B cell (primary cell): ENCODE measurements around the gene TMEM82. TPM values are rescaled to one million over a fixed set of nuclear protein-coding genes. Genes with fewer than 3 reads are reported as not detected.
A peak's percentile ranks its signal among the peaks of the same experiment; 100 is the strongest.

Source experiments
- ATAC-seq: fragments of 200-7000 bp; cut with Tn5 transposase; one replicate; pipeline ENCODE4 v1.10.0; 2021; ENCODE audit warnings: low read depth, mild to moderate bottlenecking, moderate number of reproducible peaks, moderate library complexity
- CTCF ChIA-PET: fragments of 350-600 bp; sonication (Branson Sonifier 250); formaldehyde crosslinking; loops from one replicate; lab custom pipeline; 2021; ENCODE audit warnings: antibody characterized with exemption, inconsistent platforms; lab: Charles Lee
- POLR2A ChIA-PET: fragments of 350-600 bp; sonication (Branson Sonifier 250); formaldehyde crosslinking; loops from one replicate; lab custom pipeline; 2021; ENCODE audit warnings: antibody characterized with exemption; lab: Charles Lee
- DNase-seq: peaks from one replicate; pipeline ENCODE4 v3.0.0; 2013
- H2AFZ ChIP-seq: 2 replicates; pipeline ENCODE4 v1.6.1; 2012; ENCODE audit warnings: mild to moderate bottlenecking, low read depth, low read length; ENCODE audit not compliant: insufficient read depth, poor library complexity, severe bottlenecking
- H3K27ac ChIP-seq, 2 donors: 1 replicate in 1 of 2; 2 replicates in 1 of 2; pipeline ENCODE4 v1.5.1; 2012 to 2013; ENCODE audit warnings: low read length in 2 of 2, mild to moderate bottlenecking in 2 of 2, moderate library complexity in 1 of 2
- H3K27me3 ChIP-seq, 4 experiments: fragments of 200-600 bp in 1 of 4; sonication (generic) in 1 of 4; replicated peaks in 1 of 4; 1 replicate in 2 of 4; 2 replicates in 2 of 4; pipeline versions ENCODE4 v1.6.1 to v1.7.0; 2013 to 2016; ENCODE audit warnings: low read length in 3 of 4, mild to moderate bottlenecking in 2 of 4, mixed read lengths in 1 of 4, moderate library complexity in 1 of 4; ENCODE audit not compliant: insufficient read depth in 4 of 4, control insufficient read depth in 3 of 4; ENCODE audit errors: control extremely low read depth in 1 of 4
- H3K36me3 ChIP-seq, 2 experiments: replicated peaks in 1 of 2; 1 replicate in 1 of 2; 2 replicates in 1 of 2; pipeline versions ENCODE4 v1.6.1 to v1.7.1; 2013; ENCODE audit warnings: low read length in 1 of 2; ENCODE audit not compliant: insufficient read depth in 2 of 2, control insufficient read depth in 1 of 2; ENCODE audit errors: control extremely low read depth in 1 of 2, extremely low read depth in 1 of 2
- H3K4me1 ChIP-seq, 2 donors: fragments of 200-600 bp in 1 of 2; sonication (generic) in 1 of 2; 1 replicate in 1 of 2; 2 replicates in 1 of 2; pipeline versions ENCODE4 v1.5.1 to v1.6.1; 2013 to 2017; ENCODE audit warnings: low read length in 2 of 2; ENCODE audit not compliant: control insufficient read depth in 2 of 2, insufficient read depth in 2 of 2
- H3K4me2 ChIP-seq: replicated peaks from 2 replicates; pipeline ENCODE3; 2012; ENCODE audit warnings: mild to moderate bottlenecking, low read depth, low read length; ENCODE audit not compliant: poor library complexity, severe bottlenecking
- H3K4me3 ChIP-seq, 5 experiments: fragments of 200-600 bp in 1 of 5; sonication (generic) in 1 of 5; 1 replicate in 3 of 5; 2 replicates in 2 of 5; pipeline versions ENCODE4 v1.5.1 to v1.7.0; 2011 to 2016; ENCODE audit warnings: low read length in 4 of 5, mild to moderate bottlenecking in 4 of 5, low read depth in 2 of 5, control low read depth in 1 of 5, moderate library complexity in 1 of 5; ENCODE audit not compliant: insufficient read depth in 1 of 5; ENCODE audit errors: control extremely low read depth in 1 of 5, extremely low read depth in 1 of 5
- H3K79me2 ChIP-seq: fragments of 200-600 bp; sonication (generic); one replicate; pipeline ENCODE4 v1.6.0; 2016; ENCODE audit warnings: low read length; ENCODE audit not compliant: control insufficient read depth, insufficient read depth
- H3K9ac ChIP-seq: fragments of 200-600 bp; sonication (generic); 2 replicates; pipeline ENCODE4 v1.6.1; 2017; ENCODE audit warnings: mild to moderate bottlenecking, low read length, moderate library complexity
- H3K9me3 ChIP-seq, 3 donors: one replicate each; pipeline versions ENCODE4 v1.6.1 to v1.7.1; 2013; ENCODE audit warnings: low read length in 2 of 3; ENCODE audit not compliant: control insufficient read depth in 2 of 3, insufficient read depth in 1 of 3; ENCODE audit errors: control extremely low read depth in 1 of 3
- H4K20me1 ChIP-seq: 2 replicates; pipeline ENCODE4 v1.6.0; 2012; ENCODE audit warnings: mild to moderate bottlenecking, low read length; ENCODE audit not compliant: insufficient read depth, control insufficient read depth, poor library complexity, severe bottlenecking
- H3K27ac Mint-ChIP-seq: one replicate; pipeline ENCODE4 v1.8.0; 2021; ENCODE audit warnings: mixed read lengths
- H3K27me3 Mint-ChIP-seq: one replicate; pipeline ENCODE4 v1.8.0; 2021; ENCODE audit warnings: mixed read lengths
- H3K4me1 Mint-ChIP-seq: one replicate; pipeline ENCODE4 v1.8.0; 2021; ENCODE audit warnings: mixed read lengths
- H3K4me3 Mint-ChIP-seq: one replicate; pipeline ENCODE4 v1.8.0; 2021; ENCODE audit warnings: mixed read lengths
- H3K9me3 Mint-ChIP-seq: one replicate; pipeline ENCODE4 v1.8.0; 2022; ENCODE audit warnings: mixed read lengths; ENCODE audit not compliant: insufficient read depth
- EZH2 ChIP-seq: IDR thresholded peaks from 2 replicates; pipeline ENCODE4 v1.6.1; 2012; ENCODE audit warnings: borderline replicate concordance, low read depth, mild to moderate bottlenecking, moderate library complexity, low read length; ENCODE audit not compliant: insufficient read depth, poor library complexity, severe bottlenecking
- WGBS: methylation state at CpG from one replicate; pipeline ENCODE4 v1.1.5; 2013; ENCODE audit warnings: missing lambda C conversion rate; ENCODE audit not compliant: insufficient coverage; 5-methylcytosine and 5-hydroxymethylcytosine counted together
- intact Hi-C: fragments of 100-400 bp; cut with micrococcal nuclease; formaldehyde crosslinking; loops from one replicate; pipeline ENCODE4 v1.10.0; 2022
- polyA plus RNA-seq: library from polyadenylated mRNA; depleted of rRNA; stranded (reverse); fragments of >200 nt; gene quantifications from 2 replicates; pipeline ENCODE4 v1.2.3, GENCODE V29; 2012
- total RNA-seq, 2 donors: library from RNA; stranded (reverse); fragments of 120-200 nt in 1 of 2; gene quantifications; 1 replicate in 1 of 2; 2 replicates in 1 of 2; pipeline versions ENCODE4 v1.2.3 to v1.2.4, GENCODE V29; 2013 to 2022
- TF ChIP-seq, protein P1 (sequence below): fragments of 200-600 bp; IDR thresholded peaks from one replicate; pipeline ENCODE4 v1.8.0; 2022; ENCODE audit warnings: antibody characterized with exemption, mild to moderate bottlenecking

TMEM82 gene
- total and polyA plus RNA-seq, 2 donors (not counting 1 experiment from before 2014, with no cell fraction given) = not detected

GRCh38 chr1:15737324-15738319 lies 4.7 kb upstream of the TMEM82 start:
- Histone ChIP-seq H3K4me2 (no peak overlapping the region), H3K9ac (no peak overlapping the region), H3K4me1 (peaks cover 0 to 11% of the 10 kb centered on the region in 2 donors), H3K79me2 (no peaks in the 10 kb centered on the region), H2AFZ (no peak overlapping the region), H3K27me3 (no peaks in the 10 kb centered on the region), H3K9me3 (no peaks in the 10 kb centered on the region), H4K20me1 (no peaks in the 10 kb centered on the region), H3K27ac (no peak overlapping the region), H3K4me3 (no peak overlapping the region), H3K36me3 (peaks cover 0 to 19% of the 10 kb centered on the region in 2 experiments)
- ChIA-PET CTCF (interaction anchor here (0.7 to 6.8 kb wide), 4 partner anchors 139 to 238 kb away, joined by 3 to 75 read pairs (median 3); no protein-coding TSS in a partner anchor), POLR2A (interaction anchor here (0.6 kb wide), 1 partner anchor 404 kb away, joined by 3 read pairs; no protein-coding TSS in a partner anchor)
- Mint-ChIP-seq H3K4me3 (no peak overlapping the region), H3K27ac (peak overlapping the region; percentile 61), H3K27me3 (no peaks in the 10 kb centered on the region), H3K9me3 (no peaks in the 10 kb centered on the region), H3K4me1 (peaks cover 6% of the 10 kb centered on the region)
- TF ChIP-seq EZH2 = no peak
- TF ChIP-seq, protein P1, sequence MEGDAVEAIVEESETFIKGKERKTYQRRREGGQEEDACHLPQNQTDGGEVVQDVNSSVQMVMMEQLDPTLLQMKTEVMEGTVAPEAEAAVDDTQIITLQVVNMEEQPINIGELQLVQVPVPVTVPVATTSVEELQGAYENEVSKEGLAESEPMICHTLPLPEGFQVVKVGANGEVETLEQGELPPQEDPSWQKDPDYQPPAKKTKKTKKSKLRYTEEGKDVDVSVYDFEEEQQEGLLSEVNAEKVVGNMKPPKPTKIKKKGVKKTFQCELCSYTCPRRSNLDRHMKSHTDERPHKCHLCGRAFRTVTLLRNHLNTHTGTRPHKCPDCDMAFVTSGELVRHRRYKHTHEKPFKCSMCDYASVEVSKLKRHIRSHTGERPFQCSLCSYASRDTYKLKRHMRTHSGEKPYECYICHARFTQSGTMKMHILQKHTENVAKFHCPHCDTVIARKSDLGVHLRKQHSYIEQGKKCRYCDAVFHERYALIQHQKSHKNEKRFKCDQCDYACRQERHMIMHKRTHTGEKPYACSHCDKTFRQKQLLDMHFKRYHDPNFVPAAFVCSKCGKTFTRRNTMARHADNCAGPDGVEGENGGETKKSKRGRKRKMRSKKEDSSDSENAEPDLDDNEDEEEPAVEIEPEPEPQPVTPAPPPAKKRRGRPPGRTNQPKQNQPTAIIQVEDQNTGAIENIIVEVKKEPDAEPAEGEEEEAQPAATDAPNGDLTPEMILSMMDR = no peak
- ATAC-seq (no peak), DNase-seq (no peak)
- intact Hi-C loops = no loop called here
- 95% methylated on average over 19 of the region's 20 CpGs for WGBS
